ENCODE measurements around the gene NFAM1. TPM values are rescaled to one million over a fixed set of nuclear protein-coding genes. Genes with fewer than 3 reads are reported as not detected.

The NFAM1 gene
- total and polyA plus RNA-seq, 9 donors: 0.36 to 3.5 (median 0.91) TPM

GRCh38 chr22:42357221-42357620 lies 75.0 kb downstream of the NFAM1 start:
- H3K9me3 ChIP-seq: no peaks in the 10 kb centered on the region
- H3K4me1 ChIP-seq (ENCODE audit: insufficient read depth): no peaks in the 10 kb centered on the region
- no peak for TF ChIP-seq CTCF (IDR thresholded peaks at IDR 0.05)
- TF ChIP-seq EP300 (IDR thresholded peaks at IDR 0.05): no peak
- TF ChIP-seq POLR2A (IDR thresholded peaks at IDR 0.05): no peak
- no peak overlapping the region for H3K4me3 ChIP-seq
- no peaks in the 10 kb centered on the region for H3K36me3 ChIP-seq
- intact Hi-C loops (cut with DNase I): no loop called here
- H3K27ac ChIP-seq: no peak overlapping the region
- H3K27me3 ChIP-seq: no peaks in the 10 kb centered on the region
- 92 to 97% (median 93%) methylated on average over 3 of the region's 3 CpGs for WGBS, 3 donors
- no peak for DNase-seq

GRCh38 chr22:42356533-42356932 lies 75.7 kb downstream of the NFAM1 start:
- Histone ChIP-seq H3K27ac (no peak overlapping the region), H3K27me3 (no peaks in the 10 kb centered on the region), H3K9me3 (no peaks in the 10 kb centered on the region), H3K36me3 (no peaks in the 10 kb centered on the region), H3K4me3 (no peak overlapping the region), H3K4me1 (ENCODE audit: insufficient read depth) (no peaks in the 10 kb centered on the region)
- intact Hi-C loops (cut with DNase I): no loop called here
- TF ChIP-seq EP300 (IDR thresholded peaks at IDR 0.05) (no peak), CTCF (IDR thresholded peaks at IDR 0.05) (no peak), POLR2A (IDR thresholded peaks at IDR 0.05) (no peak)
- no peak for DNase-seq
- 84 to 90% (median 85%) methylated on average over 7 of the region's 7 CpGs for WGBS, 3 donors

DNA sequence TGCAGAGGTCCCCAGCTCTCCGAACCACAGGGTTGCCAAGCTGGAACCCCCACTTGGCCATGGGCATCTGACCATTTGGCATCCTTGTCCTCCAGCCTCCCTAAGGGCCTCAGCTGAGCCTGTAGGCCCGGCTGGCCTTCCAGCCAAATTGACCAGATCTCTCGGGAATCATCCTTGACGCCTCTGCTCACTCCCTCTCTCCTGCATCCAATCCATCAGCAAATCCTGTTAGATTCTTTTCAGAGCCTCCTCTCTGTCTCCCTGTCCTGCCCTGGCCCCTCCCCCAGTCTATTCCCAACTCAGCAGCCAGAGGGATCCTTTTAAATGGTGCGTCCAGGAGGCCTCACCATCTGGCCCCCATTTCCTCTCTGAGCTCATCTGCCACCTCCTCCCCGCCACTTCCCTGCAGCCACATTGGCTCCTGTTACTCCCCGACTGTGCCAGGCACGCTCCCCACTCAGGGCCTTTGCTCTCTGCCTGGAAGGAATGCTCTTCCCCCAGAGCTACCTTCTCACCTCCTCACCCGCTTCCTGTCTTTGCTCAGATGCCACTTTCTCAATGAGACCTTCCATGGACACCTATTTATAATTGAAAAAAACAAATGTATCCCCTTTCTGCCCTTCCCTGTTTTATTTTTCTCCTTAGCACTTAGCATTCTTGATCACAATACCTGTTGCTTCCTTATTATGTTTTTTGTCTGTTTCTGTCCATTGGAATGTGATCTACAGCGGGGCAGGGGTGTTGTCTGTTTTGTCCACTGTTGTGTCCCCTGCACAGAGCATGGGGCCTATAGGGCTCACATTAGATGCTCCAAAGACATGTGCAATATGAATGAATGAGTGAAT lies 78.1 kb downstream of the NFAM1 start:
- Histone ChIP-seq H3K36me3 (no peaks in the 10 kb centered on the region), H3K27me3 (no peaks in the 10 kb centered on the region), H3K4me3 (no peak overlapping the region), H3K27ac (no peak overlapping the region), H3K9me3 (no peaks in the 10 kb centered on the region), H3K4me1 (ENCODE audit: insufficient read depth) (no peaks in the 10 kb centered on the region)
- 59 to 65% (median 60%) methylated on average over 10 of the region's 10 CpGs for WGBS, 3 donors
- no peak for DNase-seq
- TF ChIP-seq EP300 (IDR thresholded peaks at IDR 0.05) (no peak), CTCF (IDR thresholded peaks at IDR 0.05) (no peak), POLR2A (IDR thresholded peaks at IDR 0.05) (no peak)
- intact Hi-C loops (cut with DNase I): no loop called here

DNA sequence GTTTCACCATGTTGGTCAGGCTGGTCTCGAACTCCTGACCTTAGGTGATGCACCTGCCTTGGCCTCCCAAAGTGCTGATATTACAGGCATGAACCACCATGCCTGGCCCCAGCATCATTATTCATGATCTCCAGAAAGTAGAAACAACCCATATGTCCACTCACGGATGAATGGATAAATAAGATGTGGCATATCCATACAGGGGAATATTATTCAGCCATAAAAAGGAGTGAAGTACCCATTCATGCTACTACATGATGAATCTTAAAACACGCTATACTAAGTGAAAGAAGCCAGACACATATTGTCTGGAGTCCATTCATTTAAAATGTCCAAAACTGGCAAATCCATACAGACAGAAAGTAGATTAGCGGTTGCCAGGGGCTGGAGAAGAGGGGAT lies 81.8 kb downstream of the NFAM1 start:
- 97 to 98% (median 98%) methylated on average over 4 of the region's 4 CpGs for WGBS, 3 donors
- TF ChIP-seq POLR2A (IDR thresholded peaks at IDR 0.05) (no peak), EP300 (IDR thresholded peaks at IDR 0.05) (no peak), CTCF (IDR thresholded peaks at IDR 0.05) (no peak)
- Histone ChIP-seq H3K27ac (no peak overlapping the region), H3K4me3 (no peak overlapping the region), H3K9me3 (no peaks in the 10 kb centered on the region), H3K36me3 (no peaks in the 10 kb centered on the region), H3K27me3 (no peaks in the 10 kb centered on the region), H3K4me1 (ENCODE audit: insufficient read depth) (no peaks in the 10 kb centered on the region)
- no peak for DNase-seq
- intact Hi-C loops (cut with DNase I): no loop called here
